ENCODE results near the gene ALPI. TPM values are rescaled to one million over a fixed set of nuclear protein-coding genes. Genes with fewer than 3 reads are reported as not detected.

Gene ALPI
- total RNA-seq, 1 experiment from 2014 or later: not detected

DNA sequence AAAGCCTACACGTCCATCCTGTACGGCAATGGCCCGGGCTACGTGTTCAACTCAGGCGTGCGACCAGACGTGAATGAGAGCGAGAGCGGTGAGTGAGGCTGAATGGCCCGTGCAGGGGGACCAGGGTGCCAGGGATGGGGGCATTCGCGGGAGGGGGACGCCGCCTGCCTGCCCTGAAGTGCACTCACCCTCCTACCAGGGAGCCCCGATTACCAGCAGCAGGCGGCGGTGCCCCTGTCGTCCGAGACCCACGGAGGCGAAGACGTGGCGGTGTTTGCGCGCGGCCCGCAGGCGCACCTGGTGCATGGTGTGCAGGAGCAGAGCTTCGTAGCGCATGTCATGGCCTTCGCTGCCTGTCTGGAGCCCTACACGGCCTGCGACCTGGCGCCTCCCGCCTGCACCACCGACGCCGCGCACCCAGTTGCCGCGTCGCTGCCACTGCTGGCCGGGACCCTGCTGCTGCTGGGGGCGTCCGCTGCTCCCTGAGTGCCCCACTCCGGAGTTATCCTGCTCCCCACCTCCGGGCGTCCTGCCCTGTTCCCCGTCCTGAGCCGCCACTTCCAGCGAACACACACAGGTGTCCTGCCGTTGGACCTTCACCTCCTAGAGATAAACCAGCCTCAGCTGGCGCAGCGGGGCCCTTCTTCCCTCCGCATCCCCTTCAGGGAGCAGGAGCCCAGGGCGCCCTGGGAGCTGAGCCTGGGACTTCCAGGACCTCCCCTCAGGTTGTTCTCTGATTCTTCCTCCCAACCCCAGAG, 2.9 kb downstream of the ALPI start:
- Histone ChIP-seq H3K27ac (no peak overlapping the region), H2AFZ (no peak overlapping the region), H3K9me3 (ENCODE audit: insufficient read depth, low read depth) (no peaks in the 10 kb centered on the region), H3K4me2 (no peak overlapping the region), H3K9me2 (ENCODE audit: insufficient read depth) (no peaks in the 10 kb centered on the region), H3K27me3 (ENCODE audit: insufficient read depth, low read depth) (peaks cover 79% of the 10 kb centered on the region), H3K79me2 (ENCODE audit: low read depth) (no peaks in the 10 kb centered on the region), H3K4me3 (no peak overlapping the region), H3K36me3 (ENCODE audit: low read depth) (no peaks in the 10 kb centered on the region), H4K20me1 (ENCODE audit: insufficient read depth) (no peaks in the 10 kb centered on the region), H3K4me1 (replicated peaks; ENCODE audit: insufficient read depth) (no peaks in the 10 kb centered on the region), H3F3A (ENCODE audit: insufficient read depth, low read depth) (no peaks in the 10 kb centered on the region)
- CTCF ChIA-PET: no interaction called here
- no TSS peak for BruUV-seq (replicated peaks)
- POLR2A ChIA-PET (ENCODE audit: unreplicated experiment): no interaction called here
- DNase-seq: no peak
- intact Hi-C loops (cut with micrococcal nuclease; ENCODE audit: unreplicated experiment): no loop called here
- TF ChIP-seq, protein P1, sequence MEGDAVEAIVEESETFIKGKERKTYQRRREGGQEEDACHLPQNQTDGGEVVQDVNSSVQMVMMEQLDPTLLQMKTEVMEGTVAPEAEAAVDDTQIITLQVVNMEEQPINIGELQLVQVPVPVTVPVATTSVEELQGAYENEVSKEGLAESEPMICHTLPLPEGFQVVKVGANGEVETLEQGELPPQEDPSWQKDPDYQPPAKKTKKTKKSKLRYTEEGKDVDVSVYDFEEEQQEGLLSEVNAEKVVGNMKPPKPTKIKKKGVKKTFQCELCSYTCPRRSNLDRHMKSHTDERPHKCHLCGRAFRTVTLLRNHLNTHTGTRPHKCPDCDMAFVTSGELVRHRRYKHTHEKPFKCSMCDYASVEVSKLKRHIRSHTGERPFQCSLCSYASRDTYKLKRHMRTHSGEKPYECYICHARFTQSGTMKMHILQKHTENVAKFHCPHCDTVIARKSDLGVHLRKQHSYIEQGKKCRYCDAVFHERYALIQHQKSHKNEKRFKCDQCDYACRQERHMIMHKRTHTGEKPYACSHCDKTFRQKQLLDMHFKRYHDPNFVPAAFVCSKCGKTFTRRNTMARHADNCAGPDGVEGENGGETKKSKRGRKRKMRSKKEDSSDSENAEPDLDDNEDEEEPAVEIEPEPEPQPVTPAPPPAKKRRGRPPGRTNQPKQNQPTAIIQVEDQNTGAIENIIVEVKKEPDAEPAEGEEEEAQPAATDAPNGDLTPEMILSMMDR (conservative IDR thresholded peaks at IDR 0.05): no peak
- no peak for TF ChIP-seq EZH2 (IDR thresholded peaks at IDR 0.05; ENCODE audit: low read depth)

DNA sequence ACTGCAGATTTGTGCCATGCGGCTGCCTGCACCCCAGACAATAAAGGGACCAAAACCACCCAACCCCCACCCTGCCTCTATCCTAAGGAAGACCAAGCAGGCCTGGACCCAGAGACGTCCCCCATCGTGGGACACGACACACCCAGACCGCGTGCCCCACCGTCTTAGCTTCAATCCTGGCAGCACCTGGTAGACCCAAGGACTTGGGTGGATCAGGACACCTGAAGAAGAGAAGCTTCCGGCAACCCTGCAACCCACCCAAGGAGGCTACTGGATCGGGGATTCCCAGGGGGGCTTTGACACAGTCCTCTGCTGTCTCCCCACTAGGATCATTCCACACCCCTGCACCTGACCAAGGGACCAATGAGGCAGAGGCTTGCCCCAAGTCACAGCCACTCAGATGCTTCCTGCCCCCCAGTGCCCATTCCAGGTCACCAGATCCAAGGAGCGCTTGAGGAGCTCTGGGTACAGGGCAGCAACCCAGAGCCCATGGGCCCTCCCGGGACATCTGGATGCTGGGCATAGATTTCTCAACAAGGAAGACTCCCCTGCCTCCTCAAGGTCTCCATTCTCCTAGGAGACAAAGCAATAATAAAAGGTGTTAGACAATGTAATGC, 3.6 kb downstream of the ALPI start:
- Histone ChIP-seq H3K79me2 (ENCODE audit: low read depth) (no peaks in the 10 kb centered on the region), H3K9me2 (ENCODE audit: insufficient read depth) (no peaks in the 10 kb centered on the region), H4K20me1 (ENCODE audit: insufficient read depth) (no peaks in the 10 kb centered on the region), H3F3A (ENCODE audit: insufficient read depth, low read depth) (no peaks in the 10 kb centered on the region), H3K27ac (no peak overlapping the region), H3K9me3 (ENCODE audit: insufficient read depth, low read depth) (no peaks in the 10 kb centered on the region), H3K4me2 (no peak overlapping the region), H3K36me3 (ENCODE audit: low read depth) (no peaks in the 10 kb centered on the region), H3K4me3 (no peak overlapping the region), H3K27me3 (ENCODE audit: insufficient read depth, low read depth) (peaks cover 78% of the 10 kb centered on the region), H3K4me1 (replicated peaks; ENCODE audit: insufficient read depth) (no peaks in the 10 kb centered on the region), H2AFZ (no peak overlapping the region)
- intact Hi-C loops (cut with micrococcal nuclease; ENCODE audit: unreplicated experiment): no loop called here
- CTCF ChIA-PET: interaction anchor here (0.7 kb wide), 1 partner anchor 20 kb away, joined by 3 read pairs; no protein-coding TSS in a partner anchor
- TF ChIP-seq, protein P1 (conservative IDR thresholded peaks at IDR 0.05): no peak
- TF ChIP-seq EZH2 (IDR thresholded peaks at IDR 0.05; ENCODE audit: low read depth): no peak
- DNase-seq: no peak
- no TSS peak for BruUV-seq (replicated peaks)
- POLR2A ChIA-PET (ENCODE audit: unreplicated experiment): no interaction called here

DNA sequence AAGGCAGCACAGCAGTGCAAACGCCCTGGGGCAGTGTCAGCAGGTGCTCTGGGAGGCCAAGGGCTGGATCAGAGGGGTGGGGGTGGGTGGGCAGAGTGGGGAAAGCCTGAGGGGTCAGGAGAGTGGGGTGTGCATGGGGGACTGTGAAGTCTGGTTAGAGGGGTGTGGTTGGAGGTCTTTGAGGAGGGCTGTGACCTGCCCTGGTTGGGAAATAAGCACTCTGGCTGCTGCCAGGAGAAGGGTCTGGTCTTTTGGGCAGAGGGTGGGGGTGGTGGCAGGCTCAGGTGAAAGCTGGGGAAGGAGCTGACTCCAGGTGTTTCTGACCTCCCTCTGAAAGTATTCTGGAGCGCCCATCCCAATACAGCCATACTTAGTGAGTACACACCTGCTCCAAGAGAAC, 4.2 kb downstream of the ALPI start:
- DNase-seq: no peak
- no peaks in the 10 kb centered on the region for H3K36me3 ChIP-seq (ENCODE audit: low read depth)
- TF ChIP-seq, protein P1 (conservative IDR thresholded peaks at IDR 0.05): no peak
- TF ChIP-seq EZH2 (IDR thresholded peaks at IDR 0.05; ENCODE audit: low read depth): no peak
- no TSS peak for BruUV-seq (replicated peaks)
- H4K20me1 ChIP-seq (ENCODE audit: insufficient read depth): no peaks in the 10 kb centered on the region
- peaks cover 78% of the 10 kb centered on the region for H3K27me3 ChIP-seq (ENCODE audit: insufficient read depth, low read depth)
- POLR2A ChIA-PET (ENCODE audit: unreplicated experiment): no interaction called here
- H2AFZ ChIP-seq: no peak overlapping the region
- no peaks in the 10 kb centered on the region for H3K4me1 ChIP-seq (replicated peaks; ENCODE audit: insufficient read depth)
- H3K79me2 ChIP-seq (ENCODE audit: low read depth): no peaks in the 10 kb centered on the region
- H3K4me3 ChIP-seq: no peak overlapping the region
- intact Hi-C loops (cut with micrococcal nuclease; ENCODE audit: unreplicated experiment): no loop called here
- no peak overlapping the region for H3K27ac ChIP-seq
- CTCF ChIA-PET: interaction anchor here (1.0 kb wide), 1 partner anchor 559 kb away, joined by 5 read pairs; no protein-coding TSS in a partner anchor
- H3K9me2 ChIP-seq (ENCODE audit: insufficient read depth): no peaks in the 10 kb centered on the region
- no peaks in the 10 kb centered on the region for H3F3A ChIP-seq (ENCODE audit: insufficient read depth, low read depth)
- H3K9me3 ChIP-seq (ENCODE audit: insufficient read depth, low read depth): no peaks in the 10 kb centered on the region
- no peak overlapping the region for H3K4me2 ChIP-seq

All from PC-9 (cell line).